Stimulated activated CD4-positive, alpha-beta T cell treated with anti-CD3 and anti-CD28 coated beads, Interleukin-4, amount 100 ng/mL, for 1 hour (primary cell): Measurements from ENCODE around the gene DCDC2C.

Experiments used
- DNase-seq: peaks from one replicate; pipeline ENCODE4 v3.0.0-alpha.2; 2020

Gene DCDC2C

DNA sequence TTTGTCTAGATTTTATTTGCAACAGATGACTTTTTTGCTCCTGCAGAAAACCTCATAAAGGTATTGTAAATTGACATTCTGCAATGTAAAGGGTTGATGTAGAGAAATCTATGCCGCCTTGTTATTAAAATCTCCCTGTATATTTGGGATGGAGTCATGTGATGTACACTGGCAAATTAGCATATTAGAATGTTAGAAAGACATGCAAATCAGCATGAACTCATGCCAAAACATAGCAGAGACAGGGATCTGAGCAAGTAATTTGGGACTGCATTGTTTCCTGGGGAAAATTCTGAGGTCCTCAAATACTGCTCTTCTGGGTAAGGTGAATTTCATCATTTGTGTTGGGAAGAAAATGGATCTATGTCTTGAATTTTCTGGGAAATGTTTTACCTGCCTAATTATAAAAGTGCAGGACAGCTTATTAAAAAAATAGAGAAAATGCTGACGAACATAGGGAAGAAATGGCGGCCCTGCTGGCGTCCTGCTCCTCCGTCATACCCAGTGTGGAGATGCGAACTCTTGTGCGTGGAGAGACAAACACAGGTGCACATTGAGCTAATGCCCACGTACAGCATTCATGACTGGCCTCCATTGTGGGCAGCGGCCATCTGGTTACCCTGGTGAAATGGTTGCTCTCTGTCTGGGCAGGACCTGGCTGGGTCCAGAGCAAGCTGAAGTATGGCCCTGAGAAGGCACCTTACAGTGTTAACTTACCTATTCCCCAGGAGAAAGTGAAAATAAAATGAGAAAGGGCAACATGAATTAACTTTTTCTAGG lies 29.1 kb upstream of the DCDC2C start:
- DNase-seq = no peak

DNA sequence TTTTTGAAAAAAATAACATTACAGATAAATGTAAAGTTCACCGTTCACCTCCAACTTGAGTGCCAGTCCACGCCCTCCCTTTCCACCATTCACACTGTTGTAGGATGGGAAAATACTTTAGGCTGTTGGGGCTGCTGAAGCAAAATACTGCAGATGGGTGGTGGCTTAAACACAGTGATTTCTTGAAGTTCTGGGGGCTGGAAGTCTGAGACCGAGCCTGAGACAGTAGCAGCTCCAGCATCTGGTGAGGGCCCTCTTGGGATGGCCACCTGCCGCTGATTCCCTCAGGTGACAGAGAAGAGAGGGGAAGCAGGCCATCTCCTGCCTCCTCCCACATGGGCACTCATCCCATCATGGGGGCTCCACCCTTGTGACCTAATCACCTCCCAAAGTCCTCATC lies 27.7 kb upstream of the DCDC2C start:
- DNase-seq = no peak

DNA sequence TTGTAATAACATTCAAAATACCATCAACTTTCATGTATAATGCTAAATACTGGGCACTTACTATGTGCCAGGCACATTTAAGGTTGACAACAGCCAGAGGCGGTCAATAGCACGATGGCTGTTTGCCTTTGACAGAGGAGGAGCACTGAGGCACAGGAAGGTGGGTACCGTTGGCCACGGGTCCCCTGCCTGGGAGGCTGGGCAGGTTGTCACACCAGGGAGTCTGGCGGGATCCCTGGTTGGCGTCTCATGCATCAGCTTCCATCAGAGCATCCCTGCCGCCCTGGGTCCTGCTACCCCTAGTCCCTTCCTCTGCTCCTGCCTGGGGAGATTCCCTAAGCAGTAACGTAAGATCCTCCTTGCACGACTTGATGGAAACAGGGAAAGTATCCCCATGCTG lies 25.9 kb upstream of the DCDC2C start:
- DNase-seq = no peak

DNA sequence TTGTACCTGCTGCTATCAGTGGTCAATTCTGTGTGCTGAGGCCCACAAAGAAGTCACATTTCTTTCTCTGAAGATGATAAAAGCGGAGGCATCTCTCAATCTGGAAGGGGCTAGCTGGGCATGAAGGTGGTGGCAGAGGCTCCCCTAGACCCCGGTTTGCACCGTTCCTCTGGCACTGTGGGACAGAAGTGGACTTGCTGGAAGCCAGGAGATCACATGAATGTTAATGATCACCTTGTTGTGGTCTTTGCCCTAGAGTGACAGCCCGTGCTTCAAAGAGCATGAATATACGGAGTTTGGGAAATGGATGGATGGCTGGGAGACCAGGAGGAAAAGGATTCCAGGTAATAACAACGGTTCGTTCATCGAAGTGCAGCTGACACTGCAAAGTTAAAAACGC lies 25.2 kb upstream of the DCDC2C start:
- DNase-seq = no peak

DNA sequence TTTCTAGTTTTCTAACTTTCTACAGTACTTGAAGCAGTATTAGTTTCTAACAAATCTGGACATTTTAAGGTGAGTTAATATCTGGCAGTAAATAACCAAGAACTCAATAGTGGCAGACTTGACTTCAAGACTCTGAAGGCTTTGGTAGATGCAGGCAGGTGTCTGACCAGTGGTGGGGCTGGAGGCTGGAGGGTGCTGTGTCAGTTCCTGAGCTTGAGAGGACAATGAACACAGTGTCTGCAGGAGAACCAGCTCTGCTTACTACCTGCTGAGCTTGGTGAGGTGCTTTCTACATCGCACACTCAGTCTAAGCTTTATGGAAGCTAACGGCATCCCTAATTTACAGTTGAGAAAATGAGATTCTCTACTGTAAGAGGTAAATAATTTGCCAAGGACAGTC lies 24.2 kb upstream of the DCDC2C start:
- no peak for DNase-seq

DNA sequence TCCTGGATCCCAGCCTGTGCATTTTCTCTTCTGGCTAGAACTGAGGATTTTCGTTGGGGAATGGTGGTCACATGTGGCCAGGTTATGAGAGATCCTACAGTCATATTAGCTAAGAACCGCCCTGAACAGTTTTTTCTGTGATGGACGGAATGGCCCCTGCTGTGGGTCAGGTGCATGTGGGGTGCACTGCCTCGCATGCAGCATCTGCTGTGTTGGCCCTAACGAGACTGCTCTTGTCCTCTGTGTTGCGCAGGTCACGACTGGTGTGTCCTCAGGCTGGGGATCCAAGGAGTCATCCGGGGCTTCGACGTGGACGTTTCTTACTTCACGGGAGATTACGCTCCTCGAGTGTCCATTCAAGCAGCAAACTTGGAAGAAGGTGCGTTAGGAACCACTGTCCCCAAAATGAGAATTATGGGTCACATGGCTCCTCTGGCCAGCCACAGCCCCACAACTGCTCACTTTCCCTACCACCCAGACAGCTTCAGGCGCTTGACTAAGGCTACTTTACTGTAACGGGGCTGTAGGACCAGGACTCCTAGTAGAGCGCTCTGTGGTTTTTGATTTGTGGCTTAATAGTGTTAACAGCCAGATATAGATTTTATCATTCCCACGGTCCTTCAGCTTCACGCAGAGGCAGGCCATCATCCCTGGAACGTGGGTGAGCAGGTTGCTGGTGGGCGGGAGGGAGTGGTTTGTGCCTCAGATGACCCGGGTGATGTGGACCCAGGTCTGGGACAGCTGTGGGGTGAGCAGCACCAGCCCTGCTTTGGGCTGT lies 23.6 kb upstream of the DCDC2C start:
- DNase-seq = no peak

DNA sequence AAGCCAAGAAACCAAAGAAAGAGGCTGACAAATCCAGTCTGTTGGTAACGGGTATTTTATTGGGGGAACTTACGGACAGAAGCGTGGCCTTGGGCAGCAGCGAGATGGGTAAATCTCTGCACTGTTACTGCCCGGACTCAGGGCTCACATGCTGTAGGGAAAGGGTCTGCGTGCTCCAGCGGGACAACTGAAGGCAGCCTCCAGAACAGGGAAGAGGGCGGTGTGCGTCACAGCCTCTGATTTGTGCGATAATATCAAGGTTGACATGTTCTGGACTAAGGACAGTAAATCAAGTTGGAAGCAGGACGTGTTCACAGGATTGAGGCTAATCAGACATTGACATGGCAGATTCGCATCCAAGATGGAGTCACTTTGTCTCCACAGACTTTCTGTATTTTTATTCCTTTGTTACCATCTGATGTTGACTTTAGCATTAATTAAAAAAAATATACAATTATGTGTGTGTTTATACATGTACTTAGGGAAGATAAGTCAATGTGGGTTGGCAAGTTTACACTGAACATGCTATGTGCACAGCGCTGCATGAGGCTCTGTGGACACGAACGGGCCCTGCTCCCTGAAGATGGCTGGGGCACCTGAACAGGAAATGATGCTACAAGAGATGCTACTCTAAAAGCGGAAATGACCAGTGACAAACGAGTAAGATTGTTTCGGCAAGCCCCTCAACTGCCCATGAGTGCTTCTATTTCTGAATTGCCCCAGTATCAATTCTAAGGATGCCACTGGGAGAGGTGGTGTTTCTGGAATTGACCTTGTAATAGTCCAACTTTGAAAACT lies 22.6 kb upstream of the DCDC2C start:
- DNase-seq = no peak

DNA sequence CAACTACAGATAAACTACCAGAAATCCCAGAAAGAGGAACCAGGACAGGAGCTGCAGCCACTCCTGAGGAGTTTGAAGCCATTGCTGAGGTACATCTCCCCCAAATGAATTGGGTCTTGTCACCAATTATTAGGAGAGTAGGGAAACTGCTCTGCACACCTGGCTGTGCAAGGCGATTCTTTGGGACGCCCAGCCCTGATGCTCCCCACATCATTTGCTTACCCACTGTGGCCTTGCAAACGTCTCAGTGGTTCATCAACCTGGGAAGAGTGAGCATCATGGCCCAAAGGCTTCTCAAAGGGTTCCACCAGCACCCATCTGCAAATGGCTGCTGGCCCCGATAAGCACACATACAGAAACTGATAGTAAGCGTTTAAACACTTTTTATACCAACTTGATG lies 21.8 kb upstream of the DCDC2C start:
- no peak for DNase-seq

DNA sequence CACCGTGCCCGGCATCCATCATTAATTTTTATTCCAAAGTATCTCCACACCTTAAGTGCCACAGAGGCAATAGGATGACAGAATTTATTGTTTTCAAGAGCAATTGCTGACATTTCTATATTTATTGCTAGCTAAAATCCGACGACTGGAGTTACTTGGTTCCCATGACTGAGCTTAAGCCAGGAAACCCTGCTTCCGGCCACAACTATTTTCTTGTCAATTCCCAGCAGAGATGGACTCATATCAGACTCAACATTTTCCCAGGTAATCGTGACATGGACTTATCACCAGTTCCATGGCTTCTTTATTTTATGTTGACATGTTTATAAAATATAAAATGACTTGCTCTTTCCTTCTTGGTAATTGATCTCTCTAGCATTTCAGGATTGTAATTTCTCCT lies 20.6 kb upstream of the DCDC2C start:
- no peak for DNase-seq

DNA sequence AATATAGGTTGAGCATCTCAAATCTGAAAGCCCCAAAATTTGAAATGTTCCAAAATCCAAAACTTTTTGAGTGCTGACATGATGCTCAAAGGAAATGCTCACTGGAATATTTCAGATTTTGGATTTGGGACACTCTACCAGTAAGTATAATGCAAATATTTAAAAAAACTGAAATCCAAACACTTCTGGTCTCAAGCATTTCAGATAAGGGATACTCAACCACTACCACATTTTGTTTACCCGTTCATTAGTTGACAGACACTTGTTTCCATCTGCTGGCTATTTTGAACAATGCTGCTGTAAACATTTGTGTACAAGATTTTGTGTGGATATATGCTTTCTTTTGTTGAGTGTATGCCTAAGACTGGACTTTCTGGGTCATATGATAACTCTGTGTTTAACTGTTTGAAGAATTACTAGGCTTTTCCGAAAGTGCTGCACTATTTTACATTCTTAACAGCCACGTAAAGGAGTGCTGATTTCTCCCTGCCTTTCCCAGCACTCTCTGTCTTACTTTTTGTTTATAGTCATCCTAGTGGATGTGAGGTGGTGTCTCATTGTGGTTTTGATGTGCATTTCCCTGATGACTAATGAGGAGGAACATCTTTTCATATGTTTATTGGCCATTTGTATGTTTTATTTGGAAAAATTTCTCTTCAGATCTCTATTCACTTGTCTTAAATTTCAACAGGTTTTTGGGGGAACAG lies 19.5 kb upstream of the DCDC2C start:
- no peak for DNase-seq

DNA sequence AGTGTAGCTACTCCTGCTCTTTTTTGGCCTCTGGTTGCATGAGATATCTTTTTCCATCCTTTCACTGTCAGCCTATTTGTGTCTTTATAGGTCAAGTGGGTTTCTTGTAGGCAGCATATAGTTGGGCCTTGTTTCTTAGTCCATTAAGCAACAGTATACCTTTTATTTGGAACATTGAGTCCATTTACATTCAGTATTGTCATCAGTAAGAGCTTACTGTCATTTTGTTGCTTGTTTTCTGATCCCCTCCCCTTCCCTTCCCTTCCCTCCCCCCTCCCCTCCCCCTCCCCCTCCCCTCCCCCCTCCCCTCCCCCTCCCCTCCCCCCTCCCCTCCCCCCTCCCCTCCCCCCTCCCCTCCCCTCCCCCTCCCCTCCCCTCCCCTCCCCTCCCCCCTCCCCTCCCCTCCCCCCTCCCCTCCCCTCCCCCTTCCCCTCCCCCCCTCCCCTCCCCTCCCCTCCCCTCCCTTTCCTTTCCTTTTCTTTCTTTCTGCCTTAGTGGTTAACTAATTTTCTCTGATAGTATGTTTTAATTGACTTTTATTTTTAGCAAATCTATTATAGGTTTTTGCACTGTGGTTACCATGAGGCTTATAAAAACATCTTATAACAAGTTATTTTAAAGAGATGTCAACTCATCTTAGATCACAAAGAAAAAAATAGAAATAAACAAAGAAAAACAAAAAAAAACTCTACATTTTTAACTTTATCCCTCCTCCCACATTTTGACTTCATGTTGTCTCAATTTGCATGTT lies 13.2 kb upstream of the DCDC2C start:
- no peak for DNase-seq

DNA sequence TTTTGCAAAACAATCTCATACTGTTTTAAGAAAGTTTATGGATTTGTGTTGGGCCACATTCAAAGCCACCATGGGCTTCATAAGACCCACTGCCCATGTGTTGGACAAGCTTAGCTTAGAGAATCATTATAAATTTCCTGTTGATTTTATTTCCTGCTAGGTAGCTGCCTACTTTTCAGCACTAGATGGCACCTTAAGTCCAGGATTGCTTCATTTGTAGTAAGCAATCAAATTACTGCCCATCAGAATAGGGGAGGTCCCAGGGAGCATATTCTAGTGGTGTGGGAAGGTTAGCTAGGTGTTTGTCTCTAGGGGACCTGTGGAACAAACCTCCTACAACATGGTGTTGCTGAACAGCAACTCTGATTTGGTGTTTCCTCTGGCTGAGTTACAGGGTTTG lies 11.0 kb upstream of the DCDC2C start:
- no peak for DNase-seq

DNA sequence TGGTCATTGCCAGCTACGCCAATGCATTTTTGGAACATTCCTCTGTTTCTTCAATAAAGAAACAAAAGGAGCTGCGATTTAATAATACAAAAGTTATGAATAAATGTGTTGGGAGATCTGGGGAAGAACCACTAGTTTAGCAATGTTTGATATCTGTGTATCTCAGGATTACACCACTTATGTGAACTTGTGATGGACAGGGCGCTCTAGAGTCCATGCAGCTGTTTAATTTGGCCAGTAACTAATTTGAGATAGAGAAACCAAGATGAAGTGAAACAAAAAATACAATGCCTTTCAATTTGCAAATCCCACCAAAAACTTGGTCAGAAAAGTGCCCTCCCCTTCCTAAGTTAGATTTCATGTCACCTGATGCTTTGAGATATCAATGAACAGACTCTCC lies 6.8 kb upstream of the DCDC2C start:
- DNase-seq = no peak

DNA sequence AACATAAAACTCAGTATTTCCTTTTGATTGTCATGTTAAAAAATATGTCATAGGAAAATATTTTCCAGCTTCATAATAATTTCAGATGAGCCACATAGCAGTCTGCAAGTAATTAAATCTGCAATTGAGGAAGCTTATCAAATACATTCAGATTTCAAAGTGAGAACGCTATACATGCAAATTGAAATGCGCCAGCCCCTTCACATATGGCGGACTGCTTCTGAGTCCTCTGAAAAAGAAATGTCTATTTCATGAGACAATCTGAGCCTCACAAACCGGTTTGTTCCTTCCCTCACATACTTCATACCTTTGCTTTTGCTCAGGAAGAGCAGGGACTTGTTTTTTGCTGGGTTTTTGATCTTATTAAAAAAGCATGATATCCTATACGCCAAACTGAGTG lies 2.3 kb upstream of the DCDC2C start:
- DNase-seq = no peak

DNA sequence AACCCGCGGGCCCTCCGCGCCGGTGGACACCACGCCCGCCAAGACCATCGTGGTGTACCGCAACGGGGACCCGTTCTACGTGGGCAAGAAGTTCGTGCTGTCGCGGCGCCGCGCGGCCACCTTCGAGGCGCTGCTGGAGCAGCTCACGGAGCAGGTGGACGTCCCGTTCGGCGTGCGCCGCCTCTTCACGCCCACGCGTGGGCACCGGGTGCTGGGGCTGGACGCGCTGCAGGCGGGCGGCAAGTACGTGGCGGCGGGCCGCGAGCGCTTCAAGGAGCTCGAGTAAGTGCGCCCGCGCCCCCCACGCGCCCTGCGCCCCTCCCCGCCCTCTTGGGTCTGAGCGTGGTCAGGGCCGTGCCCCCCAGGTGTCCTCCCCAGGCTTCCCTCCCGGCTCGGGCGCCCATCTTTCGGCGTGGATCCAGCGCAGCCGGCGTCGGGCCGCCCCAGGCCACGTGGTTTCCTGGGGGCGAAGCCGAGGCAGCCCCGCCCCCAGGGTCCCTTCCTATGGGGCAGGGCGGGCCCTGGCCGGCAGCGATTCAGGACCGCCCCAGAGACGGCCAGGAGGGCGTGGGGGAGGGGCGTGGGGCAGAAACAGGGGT lies 481 bp downstream of the DCDC2C start:
- DNase-seq = no peak

DNA sequence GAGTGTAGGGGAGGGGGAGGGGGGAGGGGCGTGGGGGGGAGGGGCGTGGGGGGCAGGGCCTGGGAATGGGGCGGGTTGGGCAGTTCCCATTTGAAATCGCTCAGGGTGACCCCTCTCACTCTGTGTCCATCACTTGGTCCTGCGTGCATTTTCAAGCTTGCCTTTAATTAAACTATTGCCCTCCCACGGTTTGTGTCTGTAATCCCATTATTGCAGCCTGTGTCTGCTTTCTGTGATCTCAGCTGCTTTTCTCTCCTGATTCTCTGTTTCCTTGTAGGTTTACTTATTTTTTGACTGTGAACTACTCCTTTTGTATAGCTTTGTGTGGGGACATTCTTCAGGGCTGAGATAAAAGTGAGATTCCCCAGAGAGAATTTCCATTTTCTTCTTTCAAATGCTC lies 1.3 kb downstream of the DCDC2C start:
- no peak for DNase-seq

DNA sequence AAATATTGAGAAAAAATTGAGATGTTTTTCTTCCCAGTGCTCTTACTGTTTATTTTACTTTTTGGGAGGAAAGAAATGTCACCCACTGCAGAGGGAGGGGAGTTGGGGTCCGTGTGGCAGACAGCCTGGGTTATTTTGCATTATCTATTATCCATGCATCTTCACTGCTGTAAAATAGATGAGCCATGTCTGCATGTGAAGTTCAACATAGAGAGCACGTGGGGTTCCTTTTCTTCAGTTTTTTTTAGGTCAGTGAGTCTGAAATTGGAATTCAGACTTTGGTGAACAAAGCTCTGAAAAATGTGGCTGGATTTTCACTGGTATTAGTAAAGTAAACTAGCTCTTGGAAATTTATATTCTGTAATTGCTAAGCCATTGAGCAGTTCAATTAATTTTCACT lies 2.4 kb downstream of the DCDC2C start:
- DNase-seq = no peak

DNA sequence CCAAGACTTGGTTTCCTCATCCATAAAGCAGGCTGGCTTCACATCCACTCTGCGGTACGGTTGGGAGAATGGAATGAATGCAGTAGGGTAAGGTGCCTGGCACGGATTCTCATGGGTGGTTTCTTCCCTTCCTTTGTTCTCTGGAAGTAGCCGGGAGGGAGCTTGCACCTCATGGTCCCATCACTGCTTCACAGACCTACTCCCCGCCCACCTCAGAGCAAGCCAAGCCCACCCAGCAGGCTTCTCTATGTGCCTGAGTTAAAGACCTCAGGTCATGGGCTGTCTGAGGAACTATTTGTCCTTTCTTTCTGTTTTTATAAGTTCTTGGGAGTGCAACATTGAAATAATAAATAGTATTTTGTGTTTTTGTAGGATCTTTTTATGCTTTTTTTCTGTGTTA lies 3.5 kb downstream of the DCDC2C start:
- no peak for DNase-seq

DNA sequence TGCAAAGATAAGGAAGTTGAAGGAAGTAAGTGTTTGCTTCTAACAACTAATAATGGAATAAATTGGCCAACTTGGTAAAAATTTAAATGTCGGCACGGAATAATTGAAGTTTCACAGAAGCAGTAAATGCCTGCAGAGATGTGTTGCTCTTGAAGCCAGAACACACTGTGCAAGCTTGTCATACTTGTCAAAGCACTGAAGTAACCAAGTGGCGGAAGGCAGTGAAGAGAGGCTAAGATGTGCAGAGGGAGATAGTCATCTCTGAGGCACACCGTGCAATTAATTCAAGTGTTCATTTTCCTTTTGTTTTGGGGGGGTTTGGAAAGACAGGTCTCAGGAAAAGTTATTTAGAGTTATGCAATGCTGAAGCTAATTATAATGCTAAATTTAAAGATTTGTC lies 5.2 kb downstream of the DCDC2C start:
- DNase-seq = no peak

DNA sequence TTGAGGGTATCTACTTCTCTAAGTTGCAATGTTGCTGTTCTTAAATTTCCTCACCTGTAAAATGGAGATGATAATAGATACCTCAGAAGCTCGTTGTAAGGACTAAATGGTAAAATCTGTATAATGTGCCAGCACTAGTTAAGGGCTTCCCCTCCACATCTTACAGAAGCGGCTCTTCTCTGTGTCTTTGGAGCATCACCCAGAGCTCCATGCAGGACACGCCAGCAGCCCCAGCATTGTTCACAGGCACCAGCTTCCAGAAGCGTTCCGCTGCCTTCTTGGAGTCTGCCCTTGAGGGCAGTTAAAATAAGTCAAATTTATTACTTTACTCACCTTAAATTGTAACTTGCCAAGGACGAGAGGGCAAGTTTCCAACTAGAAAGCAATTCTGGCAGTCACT lies 5.8 kb downstream of the DCDC2C start:
- DNase-seq = no peak

DNA sequence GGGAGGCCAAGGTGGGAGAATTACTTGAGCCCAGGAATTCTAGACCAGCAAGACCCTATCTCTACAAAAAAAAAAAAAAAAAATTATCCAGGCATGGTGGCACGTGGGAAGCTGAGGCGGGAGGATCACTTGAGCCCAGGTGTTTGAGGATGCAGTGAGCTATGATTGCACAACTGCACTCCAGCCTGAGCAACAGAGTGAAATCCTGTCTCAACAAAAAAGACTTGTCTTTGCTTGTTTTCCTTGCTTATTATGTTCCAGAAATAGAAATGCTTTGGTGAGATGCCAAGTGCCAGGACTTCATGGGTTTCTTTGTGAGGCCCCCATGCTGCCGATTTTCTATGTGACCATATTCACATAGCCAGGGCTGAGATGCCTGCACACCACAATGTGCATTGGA lies 9.0 kb downstream of the DCDC2C start:
- DNase-seq = no peak
